Inflammatory macrophage treated with lipopolysaccharide for 1 hour (primary cell): ENCODE measurements around the gene CDK3.
"Not testable (repeated sequence)": the region's sequence is repeated elsewhere in the genome, so short reads cannot be mapped to it uniquely, and the experiment has no call there.

Source experiments
- DNase-seq, 2 donors: peaks; one replicate each; pipeline ENCODE4 v3.0.0-alpha.2; 2020 to 2022

Gene CDK3

GRCh38 chr17:76044475-76045007 is 43.9 kb downstream of the CDK3 start:
- DNase-seq: not testable (repeated sequence)

GRCh38 chr17:76046064-76046463 is 45.4 kb downstream of the CDK3 start:
- no peak for DNase-seq

- DNase-seq: no peak
These were observed 47.5 kb downstream of the CDK3 start for GRCh38 chr17:76048025-76048605.

GRCh38 chr17:76048711-76049110 is 48.1 kb downstream of the CDK3 start:
- DNase-seq: no peak

- no peak for DNase-seq
These were observed 48.6 kb downstream of the CDK3 start for GRCh38 chr17:76049239-76049638.

- DNase-seq: no peak
These were observed 49.3 kb downstream of the CDK3 start for GRCh38 chr17:76049836-76050537.

- DNase-seq: no peak
These were observed 50.1 kb downstream of the CDK3 start for GRCh38 chr17:76050538-76051467.

- DNase-seq: no peak
These were observed 50.9 kb downstream of the CDK3 start for GRCh38 chr17:76051561-76051960.

- peak; percentile 61 to 64 for DNase-seq
These were observed 52.8 kb downstream of the CDK3 start for GRCh38 chr17:76053246-76054111.

GRCh38 chr17:76054112-76054476 is 53.4 kb downstream of the CDK3 start:
- DNase-seq: no peak
